ENCODE data around the gene RNU5D-1.

GRCh38 chr1:44705470-44705869 is 25.5 kb downstream of the RNU5D-1 start:
- TF ChIP-seq CTCF (IDR thresholded peaks at IDR 0.05; ENCODE audit: low read length) (no peak), EZH2 (IDR thresholded peaks at IDR 0.05; ENCODE audit: borderline replicate concordance, low read length) (no peak)

All from OCI-LY1 (cell line).